Mucosa of gallbladder (tissue), 1 donor: ENCODE data around the gene MEMO1. TPM values are rescaled to one million over a fixed set of nuclear protein-coding genes. Genes with fewer than 3 reads are reported as not detected.
"Not testable (repeated sequence)": the region's sequence is repeated elsewhere in the genome, so short reads cannot be mapped to it uniquely, and the experiment has no call there.

ENCODE experiments used
- DNase-seq: peaks from one replicate; pipeline ENCODE4 v3.0.0-alpha.2; 2020; ENCODE audit warnings: low spot score
- total RNA-seq: library from RNA; stranded (reverse); gene quantifications from one replicate; pipeline ENCODE4 v1.2.1, GENCODE V29; 2021
- donor health status: DM: no; HTN: no; CAD: no.

MEMO1 gene
- 31.5 TPM for total RNA-seq

DNA sequence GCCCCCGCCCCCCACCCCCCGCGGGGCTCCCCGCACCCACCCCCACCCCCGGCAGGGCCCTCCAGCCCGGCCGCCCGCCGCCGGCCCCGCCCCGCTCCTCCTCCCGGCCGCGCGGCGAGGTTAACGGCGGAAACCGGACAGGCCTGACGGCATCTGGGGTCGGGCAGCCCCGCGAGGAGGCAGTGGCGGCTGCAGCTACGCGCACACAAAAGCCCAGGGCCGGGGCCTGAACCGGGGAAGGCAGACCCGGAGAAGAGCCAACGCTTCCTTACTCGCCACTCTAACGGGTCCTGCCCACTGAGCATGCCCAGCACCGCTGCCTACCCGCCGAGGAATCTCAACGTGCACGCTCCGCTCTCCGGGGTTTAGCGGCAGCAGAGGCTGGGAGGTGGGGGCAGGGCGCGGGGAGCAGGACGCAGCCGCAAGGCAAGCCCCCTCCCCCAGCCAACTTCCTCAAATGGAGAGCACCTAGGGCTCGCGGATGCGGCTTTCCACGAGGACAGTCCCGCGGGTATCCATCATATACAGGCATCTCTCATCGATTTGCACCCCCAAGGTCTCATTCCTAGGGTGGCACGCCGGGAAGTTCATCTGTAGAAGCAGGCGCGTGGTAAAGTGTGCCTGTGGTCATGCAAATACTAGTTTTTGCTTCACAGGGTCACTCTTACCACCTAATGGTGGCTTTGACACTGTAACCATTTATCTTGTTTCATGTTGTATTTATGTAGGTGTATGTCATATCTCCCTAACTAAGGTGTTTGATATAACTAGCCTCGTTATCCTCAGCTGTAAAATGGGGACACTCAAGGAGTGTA is at the start of gene MEMO1:
TSS of gene MEMO1 (minus strand) at position 339 of the 815 bp plus-strand sequence. CDS start 761 bp downstream, outside the sequence.
- DNase-seq = peak; percentile 94

DNA sequence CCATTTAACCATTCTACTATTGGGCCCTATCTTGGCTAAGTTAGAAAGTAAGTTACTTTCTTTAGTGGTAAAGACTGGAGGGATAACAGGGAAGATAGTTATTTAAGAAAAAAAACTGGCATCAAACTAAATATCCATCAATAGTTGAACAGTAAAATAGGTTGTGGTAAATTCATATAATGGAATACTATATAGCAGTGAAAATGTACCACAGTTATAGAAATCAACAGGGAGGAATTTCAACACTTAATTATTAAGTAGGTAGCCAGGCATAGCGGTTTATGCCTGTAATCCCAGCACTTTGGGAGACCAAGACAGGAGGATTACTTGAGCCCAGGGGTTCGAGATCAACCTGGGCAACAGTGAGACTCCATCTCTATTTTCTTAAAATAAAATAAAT is 49.5 kb upstream of the MEMO1 start:
- DNase-seq = no peak

DNA sequence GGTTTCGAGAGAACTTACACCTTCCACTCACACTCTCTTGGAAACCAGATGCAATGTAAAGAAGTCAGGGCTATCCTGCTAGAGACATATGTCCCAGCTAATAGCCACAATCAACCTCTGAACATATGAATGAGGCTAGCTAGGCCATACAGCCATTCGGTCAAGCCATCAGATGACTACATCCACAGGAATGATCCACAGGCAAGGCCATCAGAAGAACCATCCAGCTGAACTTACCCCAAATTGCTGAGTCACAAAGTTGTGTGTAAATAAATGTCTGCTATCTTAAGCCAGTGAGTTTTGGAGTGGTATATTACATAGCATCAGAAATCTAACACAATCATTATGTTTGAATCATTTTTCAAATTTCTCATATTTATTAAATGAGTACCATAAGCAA is 47.3 kb upstream of the MEMO1 start:
- no peak for DNase-seq

DNA sequence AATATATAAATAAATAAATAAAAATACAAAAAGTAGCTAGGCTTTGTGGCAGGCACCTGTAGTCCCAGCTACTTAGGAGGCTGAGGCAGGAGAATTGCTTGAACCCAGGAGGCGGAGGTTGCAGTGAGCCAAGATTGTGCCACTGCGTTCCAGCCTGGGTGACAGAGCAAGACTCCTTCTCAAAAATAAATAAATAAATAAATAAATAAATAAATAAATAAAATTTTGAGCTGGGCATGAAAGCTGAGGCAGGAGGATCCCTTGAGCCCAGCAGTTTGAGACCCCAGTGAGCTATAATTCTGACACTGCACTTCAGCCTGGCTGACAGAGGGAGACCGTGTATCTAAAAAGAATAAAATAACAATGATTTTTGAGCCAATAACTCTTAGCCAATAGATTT is 43.8 kb upstream of the MEMO1 start:
- DNase-seq = not testable (repeated sequence)

DNA sequence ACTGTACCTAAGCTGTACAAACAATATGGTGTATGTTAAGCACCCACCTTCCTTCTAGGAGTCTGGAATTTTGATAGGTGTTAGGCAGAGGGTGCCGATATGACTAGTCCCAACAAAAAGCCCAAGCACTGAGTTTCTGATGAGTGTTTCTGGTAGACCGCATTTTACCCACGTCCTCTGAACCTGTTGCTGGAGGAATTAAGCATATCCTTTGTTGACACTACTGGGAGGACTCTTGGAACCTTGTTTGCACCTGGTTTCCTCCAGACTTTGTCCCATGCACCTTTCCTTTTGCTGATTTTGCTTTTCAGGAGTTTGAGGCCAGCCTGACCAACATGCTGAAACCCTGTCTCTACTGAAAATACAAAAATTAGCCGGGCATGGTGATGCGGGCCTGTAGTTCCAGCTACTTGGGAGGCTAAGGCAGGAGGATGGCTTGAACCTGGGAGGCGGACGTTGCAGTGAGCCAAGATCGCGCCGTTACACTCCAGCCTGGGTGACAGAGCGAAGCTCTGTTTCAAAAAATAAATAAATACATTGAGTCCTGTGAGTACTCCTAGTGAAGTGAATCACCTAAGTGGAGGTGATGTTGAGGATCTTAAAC is 41.1 kb upstream of the MEMO1 start:
- DNase-seq = no peak

DNA sequence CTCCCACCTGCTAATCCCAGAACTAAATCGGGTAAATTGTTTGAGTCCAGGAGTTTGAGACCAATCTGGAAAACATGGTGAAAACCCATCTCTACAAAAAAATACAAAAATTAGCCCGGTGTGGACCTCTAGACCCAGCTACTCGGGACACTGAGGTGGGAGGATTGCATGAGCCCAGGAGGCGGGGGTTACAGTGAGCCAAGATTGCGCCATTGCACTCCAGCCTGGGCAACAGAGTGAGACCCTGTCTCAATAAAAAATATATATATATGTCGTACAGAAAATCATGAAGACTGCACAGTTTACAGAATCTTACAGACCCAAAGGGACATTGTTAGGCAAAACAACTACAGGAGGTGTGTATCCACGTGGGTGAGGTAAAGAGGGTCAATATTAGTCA is 32.8 kb upstream of the MEMO1 start:
- DNase-seq = no peak

DNA sequence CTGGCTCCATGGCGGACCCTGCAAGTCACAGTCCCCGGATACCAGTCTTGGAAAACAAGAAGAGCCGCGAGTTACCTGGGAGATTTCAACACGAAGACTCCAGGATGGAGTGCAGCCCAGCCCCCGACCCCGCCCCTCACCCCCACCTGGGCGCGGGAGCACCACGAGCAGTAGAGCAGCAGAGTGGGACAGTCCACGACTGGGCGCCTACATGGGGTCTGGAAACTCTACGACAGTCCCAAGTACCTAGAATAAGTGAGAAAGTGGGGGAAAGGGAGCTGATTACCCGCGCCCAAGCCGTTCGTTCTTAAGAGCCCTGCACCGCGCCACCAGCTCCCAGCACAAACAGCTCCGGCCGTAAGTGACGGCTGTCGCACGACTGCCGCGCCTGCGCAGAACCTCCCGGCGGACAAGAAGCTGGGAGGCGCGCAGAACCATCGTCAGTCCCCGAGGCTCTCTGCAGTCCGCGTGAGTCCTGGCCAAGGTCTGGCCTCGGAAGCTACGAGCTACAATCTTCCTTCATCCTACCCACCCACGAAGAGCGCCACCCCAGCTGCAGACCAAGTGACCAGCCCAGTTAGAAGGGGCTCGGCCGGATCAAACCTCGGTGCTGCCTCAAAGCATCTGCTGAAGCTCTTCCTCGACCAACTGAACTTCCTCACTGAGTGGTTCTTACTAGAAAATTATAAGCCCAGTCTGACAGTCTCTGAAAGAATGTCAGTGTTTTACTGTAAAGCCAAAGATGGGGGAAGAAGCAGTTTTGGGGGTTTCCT is 28.8 kb upstream of the MEMO1 start, which contains the start of gene DPY30:
TSS of gene DPY30 (minus strand) at position 359 of the 773 bp plus-strand sequence. CDS start at position 10, 349 bp downstream.
- peak; percentile 92 for DNase-seq

DNA sequence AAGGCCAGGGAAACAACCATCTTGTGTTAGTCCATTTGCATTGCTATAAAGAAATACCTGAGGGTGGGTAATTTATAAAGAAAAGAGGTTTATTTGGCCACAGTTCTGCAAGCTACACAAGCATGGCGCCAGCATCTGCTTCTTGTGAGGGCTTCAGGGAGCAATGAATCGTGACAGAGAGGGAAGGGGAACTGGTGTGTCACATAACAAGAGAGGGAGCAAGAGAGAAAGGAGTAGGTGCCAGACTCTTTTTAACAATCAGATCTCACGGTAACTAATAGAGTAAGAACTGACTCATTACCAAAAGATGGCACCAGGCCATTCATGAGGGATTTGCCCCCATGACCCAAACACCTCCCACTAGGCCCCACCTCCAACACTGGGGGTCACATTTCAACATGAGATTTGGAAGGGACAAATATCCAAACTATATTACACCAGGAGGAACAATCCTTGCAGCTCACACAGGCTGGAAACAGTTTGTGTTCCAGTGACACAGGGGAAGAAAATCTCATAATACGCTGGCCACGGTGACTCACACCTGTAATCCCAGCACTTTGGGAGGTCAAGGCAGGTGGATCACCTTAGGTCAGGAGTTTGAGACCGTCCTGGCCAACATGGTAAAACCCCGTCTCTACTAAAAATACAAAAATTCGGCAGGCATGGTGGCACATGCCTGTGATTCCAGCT is 23.5 kb upstream of the MEMO1 start:
- DNase-seq = not testable (repeated sequence)

DNA sequence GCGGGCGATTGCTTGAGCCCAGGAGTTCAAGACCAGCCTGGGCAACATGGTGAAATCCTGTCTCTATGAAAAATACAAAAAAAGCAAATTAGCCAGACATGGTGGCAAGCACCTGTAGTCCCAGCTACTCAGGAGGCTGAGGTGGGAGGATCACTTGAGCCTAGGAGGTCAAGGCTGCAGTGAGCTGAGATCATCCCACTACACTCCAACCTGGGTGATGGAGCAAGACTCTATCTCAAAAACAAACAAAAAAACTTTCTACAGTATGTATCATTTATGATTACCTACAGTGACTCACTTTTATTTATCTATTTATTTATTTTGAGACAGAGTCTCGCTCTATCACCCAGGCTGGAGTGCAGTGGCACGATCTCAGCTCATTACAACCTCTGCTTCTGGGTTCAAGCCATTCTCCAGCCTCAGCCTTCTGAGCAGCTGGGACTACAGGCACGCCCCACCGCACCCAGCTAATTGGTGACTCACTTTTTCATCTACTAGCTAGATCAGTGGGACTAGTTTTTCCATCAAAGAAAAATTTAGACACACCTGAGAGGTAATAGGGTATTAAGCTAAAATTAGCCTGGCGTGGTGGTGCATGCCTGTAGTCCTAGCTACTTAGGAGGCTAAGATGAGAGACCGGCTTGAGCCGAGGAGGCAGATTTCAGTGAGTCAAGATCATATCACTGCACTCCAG is 8.1 kb upstream of the MEMO1 start:
- DNase-seq = not testable (repeated sequence)

DNA sequence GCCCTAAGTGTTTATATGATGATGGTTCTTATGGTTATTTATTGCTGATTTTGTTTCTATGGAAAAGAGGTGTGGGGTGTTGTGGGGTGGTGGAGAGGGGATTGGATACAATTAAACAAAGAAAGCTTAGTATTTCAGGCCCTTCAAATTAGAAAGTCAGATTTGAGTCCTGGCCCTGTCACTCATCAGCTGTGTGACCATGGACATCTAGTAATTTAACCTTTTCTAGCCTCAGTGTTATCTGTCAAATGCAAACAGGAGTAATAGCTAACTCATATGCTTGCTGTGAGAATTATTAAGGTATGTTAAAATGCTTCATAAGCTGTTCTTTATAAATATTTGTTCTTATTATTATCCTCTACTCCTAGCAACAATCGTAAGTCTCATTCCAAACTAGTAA is 2.1 kb upstream of the MEMO1 start:
- DNase-seq = no peak

DNA sequence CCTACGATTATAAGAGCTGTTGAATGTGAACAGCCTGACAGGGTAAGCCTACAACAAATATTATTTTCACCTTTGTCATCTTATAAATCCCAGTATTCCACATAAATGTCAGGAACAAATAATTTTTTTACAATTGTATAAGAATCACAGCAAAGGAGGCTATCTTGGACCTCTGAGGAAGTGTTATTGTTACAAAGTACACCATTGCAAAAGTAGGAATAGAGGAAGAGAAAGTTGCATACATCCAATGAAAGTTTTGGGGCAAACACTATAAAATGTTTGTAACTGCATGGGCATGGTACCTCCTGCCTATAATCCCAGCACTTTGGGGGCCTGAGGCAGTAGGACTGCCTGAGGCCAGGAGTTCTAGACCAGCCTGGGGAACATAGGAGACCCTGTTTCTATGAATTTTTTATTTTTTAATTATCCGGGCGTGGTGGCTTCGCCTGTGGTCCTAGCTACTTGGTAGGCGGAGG is 715 bp upstream of the MEMO1 start:
- DNase-seq = no peak

DNA sequence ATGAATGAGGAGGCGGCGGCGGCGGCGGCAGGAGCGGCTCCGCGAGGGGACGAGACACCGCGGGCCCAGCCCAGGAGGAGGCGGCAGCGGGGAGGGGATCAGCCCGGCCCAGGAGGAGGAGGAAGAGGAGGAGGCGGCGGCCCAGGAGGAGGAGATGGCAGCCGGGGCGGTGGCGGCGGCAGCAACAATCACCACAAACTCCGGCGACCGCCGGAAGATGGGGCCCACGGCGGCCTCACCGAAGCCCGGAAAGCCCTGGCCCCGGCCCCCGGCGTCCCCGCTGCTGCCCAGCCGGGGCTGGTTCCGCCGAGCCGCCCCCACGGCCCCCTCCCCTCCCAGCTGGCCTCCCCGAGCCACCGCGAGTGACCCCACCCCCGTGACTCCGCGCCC is 533 bp downstream of the MEMO1 start:
- peak; percentile 52 for DNase-seq

DNA sequence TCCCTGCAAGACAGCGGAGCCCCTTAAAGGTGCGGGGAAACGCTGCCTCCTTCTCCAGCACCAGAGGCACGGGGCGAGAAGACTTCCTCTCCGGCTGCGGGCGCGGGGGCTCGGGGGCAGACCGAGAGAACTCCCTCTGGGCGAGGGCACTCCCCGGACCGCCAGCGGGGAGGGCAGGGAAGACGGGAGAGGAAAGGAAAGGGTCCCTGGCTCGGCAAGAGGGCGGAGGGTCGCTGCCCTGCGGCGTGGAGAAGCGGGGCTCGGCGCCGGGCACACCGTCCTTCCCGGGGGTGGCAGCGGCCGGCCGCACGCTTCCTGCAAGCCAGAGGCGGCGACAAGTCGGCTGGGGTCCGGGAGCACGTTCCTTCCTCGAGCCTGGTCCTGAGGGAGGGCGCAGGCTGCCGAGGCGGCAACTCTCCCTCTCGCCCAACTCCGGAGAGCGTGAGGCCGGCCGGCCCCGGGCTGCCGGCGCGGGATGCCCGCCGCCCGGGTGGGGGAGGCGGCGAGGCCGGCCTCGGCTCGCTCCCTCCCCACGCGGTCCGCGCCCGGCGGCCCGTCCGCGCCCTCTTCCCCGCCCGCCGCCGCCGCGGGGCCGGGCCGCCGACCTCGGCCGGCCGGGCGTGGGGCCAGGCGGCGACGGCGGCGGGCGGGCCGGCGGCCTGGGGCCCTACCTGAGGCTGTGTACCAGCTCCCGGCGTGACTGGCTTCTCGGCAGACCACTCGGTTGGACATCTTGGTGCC is 1.1 kb downstream of the MEMO1 start:
- peak; percentile 13 for DNase-seq

DNA sequence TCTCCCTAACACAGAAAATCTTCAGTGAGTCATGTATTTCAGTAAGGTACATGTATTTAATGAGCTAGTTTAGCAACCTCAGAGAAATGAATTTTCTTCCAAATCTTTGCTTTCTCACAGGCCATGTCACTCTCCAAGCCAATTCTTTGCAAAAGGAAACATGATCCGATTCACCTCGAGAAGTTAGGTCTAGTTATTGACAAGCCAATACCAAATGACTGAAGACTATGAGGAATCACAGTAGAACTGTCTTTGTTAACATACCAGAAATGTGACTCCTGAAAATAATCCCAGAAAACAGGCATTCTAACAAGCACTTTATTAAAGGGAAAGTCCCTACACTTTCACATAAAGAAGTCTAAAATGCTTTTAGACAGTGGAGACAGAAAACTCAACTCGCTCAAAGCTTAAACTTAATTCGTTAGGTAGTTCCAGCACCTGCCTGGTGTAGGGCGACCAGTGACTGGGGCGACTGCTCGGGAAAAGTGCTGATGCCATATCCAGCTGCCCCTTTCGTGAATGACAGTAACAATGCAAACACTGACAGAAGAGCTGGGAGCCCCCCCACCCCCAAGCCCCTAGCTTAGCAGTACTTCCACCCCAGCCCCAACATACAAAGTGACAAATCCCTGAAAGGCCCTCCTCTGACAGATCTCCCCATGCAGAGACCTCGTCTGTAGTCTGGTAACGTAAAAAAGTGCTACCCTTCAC is 1.8 kb downstream of the MEMO1 start:
- no peak for DNase-seq

DNA sequence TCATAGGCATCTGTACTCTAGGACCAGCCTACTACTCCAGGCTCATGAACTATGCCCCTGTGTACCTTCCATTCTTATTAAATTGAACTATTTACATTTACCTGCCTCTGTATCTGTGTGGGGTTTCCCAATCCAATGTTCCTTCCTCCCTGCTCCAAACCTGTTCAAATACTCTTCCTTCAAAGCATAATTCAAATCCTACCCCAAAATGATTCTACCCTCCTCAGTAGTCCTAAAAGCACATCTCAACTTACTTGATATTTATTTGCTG is 3.8 kb downstream of the MEMO1 start:
- DNase-seq = no peak

DNA sequence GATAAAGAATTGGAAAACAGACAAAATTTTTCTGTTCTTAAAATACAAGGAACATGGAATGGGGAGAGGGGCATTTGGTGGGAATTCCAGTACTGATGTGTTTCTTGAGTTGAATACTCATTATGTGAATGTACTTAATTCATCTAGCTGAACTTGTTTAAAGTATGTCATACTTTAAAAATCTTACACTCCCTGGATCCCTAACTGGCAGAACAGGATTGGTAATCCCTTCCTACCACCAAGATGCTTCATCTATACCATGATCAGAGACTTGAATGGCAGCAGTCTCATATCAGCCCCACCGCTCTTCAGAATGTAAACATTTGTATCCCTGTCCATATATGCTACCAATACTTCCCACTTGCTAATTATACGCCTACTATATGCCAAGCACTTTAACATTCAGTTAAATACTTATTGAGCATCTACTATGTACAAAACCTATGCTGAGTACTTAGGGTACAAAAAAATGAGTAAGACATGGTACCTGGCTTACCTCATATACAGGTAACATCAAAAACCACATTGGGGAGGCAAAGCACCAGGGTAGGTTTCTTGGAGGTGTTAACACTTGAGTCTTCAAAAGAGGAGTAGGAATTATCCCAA is 5.3 kb downstream of the MEMO1 start:
- DNase-seq = no peak

DNA sequence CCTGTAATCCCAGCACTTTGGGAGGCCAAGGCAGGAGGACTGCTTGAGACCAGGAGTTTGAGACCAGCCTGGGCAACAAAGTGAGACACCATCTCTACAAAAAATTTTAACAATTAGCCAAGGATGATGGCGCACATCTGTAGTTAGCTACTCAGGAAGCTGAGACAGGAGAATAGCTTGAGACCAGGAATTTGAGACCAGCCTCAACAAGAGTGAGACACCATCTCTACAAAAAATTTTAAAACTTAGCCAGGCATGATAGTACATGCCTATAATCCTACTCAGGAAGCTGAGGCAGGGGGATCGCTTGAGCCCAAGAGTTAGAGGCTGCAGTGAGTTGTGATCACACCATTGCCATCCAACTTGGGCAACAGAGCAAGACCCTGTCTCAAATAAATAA is 7.0 kb downstream of the MEMO1 start:
- no peak for DNase-seq

DNA sequence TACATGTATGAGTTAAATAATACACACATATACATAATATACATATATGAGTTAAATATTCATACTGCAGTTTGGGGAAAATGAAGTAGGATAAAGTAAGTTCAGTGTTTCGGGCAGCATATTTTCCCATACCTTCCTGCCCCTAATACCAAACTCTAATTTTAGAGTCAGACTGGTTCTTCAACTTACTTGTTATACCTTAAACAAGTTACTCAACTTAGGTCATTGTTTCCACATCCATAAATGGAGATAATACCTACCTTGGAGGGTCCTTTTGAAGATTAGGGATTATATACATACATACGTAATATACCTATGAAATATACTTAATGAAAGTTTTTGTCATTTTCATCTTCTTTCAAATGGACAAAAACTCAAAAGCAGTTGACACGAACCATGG is 8.4 kb downstream of the MEMO1 start:
- no peak for DNase-seq

DNA sequence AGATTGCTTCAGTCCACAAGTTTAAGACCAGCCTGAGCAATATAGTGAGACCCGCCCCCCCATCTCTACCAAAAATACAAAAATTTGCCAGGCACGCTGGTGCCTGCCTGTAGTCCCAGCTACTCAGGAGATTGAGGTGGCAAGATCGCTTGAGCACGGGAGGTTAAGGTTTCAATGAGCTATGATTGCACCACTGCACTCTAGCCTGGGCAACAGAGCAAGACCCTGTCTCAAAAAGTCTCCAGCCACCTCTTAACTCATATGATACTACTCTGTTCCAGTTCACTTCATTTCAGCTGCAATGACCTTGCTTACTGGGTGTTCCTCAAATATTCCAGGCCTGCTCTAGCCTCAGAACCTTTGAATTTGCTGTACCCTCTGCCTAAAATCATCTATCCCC is 11.4 kb downstream of the MEMO1 start:
- DNase-seq = no peak
